ENCODE measurements around the gene EEF1G. TPM values are rescaled to one million over a fixed set of nuclear protein-coding genes. Genes with fewer than 3 reads are reported as not detected.
"Not testable (repeated sequence)": the region's sequence is repeated elsewhere in the genome, so short reads cannot be mapped to it uniquely, and the experiment has no call there.

Gene EEF1G
- total RNA-seq, 2 experiments from 2014 or later = 1,778 to 2,328 TPM

DNA sequence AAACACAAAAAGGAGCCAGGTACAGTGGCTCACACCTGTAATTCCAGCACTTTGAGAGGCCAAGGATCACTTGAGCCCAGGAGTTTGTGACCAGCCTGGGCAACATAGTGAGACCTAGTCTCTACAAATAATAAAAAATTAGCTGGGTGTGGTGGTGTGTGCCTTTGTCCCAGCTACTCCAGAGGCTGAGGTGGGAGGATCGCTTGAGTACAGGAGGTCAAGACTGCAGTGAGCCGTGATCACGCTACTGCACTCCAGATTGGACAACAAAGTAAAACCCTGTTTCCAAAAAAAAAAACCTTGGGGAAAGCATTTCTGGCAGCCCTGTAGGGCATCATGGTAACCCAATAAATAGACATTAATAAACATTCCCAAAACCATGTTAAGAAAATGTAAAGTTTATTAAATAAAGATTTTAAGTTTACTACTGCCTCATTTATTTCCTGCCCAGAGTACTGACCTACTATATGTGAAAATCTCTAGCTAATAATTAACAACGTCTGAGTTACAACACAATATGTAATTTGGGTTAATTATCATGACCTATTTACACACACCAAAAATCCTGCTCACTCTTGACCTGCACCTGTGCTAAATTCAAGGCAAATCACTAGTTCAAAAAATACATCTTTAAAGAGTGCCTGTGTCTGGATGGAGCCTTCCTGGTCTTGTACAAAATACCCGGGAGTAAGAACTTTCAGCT lies 8.4 kb downstream of the EEF1G start:
- H3K4me3 ChIP-seq (ENCODE audit: low read depth, low read length, poor library complexity, severe bottlenecking) = no peak overlapping the region
- H3K9me2 ChIP-seq (ENCODE audit: insufficient read depth, low read length) = no peaks in the 10 kb centered on the region
- H3K9me3 ChIP-seq (ENCODE audit: low read length) = no peaks in the 10 kb centered on the region
- CTCF ChIA-PET (ENCODE audit: unreplicated experiment) = no interaction called here
- no TSS peak for BruUV-seq (replicated peaks)
- no peak for TF ChIP-seq EZH2phosphoT487 (IDR thresholded peaks at IDR 0.05; ENCODE audit: borderline replicate concordance, low read depth, low read length)
- TF ChIP-seq, protein P1, sequence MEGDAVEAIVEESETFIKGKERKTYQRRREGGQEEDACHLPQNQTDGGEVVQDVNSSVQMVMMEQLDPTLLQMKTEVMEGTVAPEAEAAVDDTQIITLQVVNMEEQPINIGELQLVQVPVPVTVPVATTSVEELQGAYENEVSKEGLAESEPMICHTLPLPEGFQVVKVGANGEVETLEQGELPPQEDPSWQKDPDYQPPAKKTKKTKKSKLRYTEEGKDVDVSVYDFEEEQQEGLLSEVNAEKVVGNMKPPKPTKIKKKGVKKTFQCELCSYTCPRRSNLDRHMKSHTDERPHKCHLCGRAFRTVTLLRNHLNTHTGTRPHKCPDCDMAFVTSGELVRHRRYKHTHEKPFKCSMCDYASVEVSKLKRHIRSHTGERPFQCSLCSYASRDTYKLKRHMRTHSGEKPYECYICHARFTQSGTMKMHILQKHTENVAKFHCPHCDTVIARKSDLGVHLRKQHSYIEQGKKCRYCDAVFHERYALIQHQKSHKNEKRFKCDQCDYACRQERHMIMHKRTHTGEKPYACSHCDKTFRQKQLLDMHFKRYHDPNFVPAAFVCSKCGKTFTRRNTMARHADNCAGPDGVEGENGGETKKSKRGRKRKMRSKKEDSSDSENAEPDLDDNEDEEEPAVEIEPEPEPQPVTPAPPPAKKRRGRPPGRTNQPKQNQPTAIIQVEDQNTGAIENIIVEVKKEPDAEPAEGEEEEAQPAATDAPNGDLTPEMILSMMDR (conservative IDR thresholded peaks at IDR 0.05; ENCODE audit: low read length) = no peak
- peaks cover 51% of the 10 kb centered on the region; the same call in 1 of the 2 replicates for H3K79me2 ChIP-seq (ENCODE audit: insufficient read depth, low read depth, low read length)
- no peak overlapping the region for H3K4me2 ChIP-seq (ENCODE audit: low read length)
- no peak overlapping the region for H3K27ac ChIP-seq (ENCODE audit: low read depth, low read length, poor library complexity, severe bottlenecking)
- intact Hi-C loops (cut with micrococcal nuclease; ENCODE audit: unreplicated experiment) = no loop called here
- H3K36me3 ChIP-seq (ENCODE audit: insufficient read depth, low read length) = peaks cover 98% of the 10 kb centered on the region
- DNase-seq (ENCODE audit: low spot score) = no peak
- POLR2A ChIA-PET = interaction anchor here (0.7 to 3.0 kb wide), 2 partner anchors 8 to 226 kb away, joined by 3 to 11 read pairs; no protein-coding TSS in a partner anchor
- H4K20me1 ChIP-seq (ENCODE audit: insufficient read depth, low read length) = peaks cover 21% of the 10 kb centered on the region; the same call in 1 of the 2 replicates
- no peak overlapping the region for H2AFZ ChIP-seq (ENCODE audit: low read length)
- H3K4me1 ChIP-seq (ENCODE audit: insufficient read depth, low read length, poor library complexity, severe bottlenecking) = peaks cover 1% of the 10 kb centered on the region

DNA sequence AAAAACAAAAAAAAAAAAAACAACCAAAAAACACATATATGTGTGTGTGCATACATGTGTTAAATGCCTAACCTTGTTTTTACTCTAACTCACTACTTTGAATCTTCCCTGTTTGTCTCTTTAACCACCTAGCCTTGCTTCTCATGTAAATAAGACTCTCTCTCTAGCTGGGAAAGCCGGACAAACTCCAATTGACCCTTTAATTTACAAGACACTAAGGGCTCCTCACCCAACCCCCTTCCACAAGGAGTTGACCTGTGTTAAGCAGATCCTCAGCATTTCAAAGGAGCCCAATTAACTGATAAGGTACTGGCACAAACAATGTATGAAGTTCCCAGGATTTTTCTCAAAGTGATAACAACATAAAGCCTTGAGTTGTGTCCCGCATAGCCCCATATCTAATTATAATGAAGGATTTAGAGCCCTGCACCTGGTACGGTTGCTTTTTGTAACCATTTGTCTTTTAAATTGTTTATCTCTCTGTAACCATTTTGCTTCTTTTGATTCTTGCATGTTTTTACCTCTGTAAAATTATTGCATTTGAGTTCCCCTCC lies 11.9 kb downstream of the EEF1G start:
- DNase-seq (ENCODE audit: low spot score); BruUV-seq (replicated peaks); H3K9me3 ChIP-seq (ENCODE audit: low read length); H3K4me2 ChIP-seq (ENCODE audit: low read length); H3K27ac ChIP-seq (ENCODE audit: low read depth, low read length, poor library complexity, severe bottlenecking); H2AFZ ChIP-seq (ENCODE audit: low read length); intact Hi-C loops (cut with micrococcal nuclease; ENCODE audit: unreplicated experiment); CTCF ChIA-PET (ENCODE audit: unreplicated experiment); H3K9me2 ChIP-seq (ENCODE audit: insufficient read depth, low read length); H3K4me3 ChIP-seq (ENCODE audit: low read depth, low read length, poor library complexity, severe bottlenecking): not testable (repeated sequence)
- peaks cover 17% of the 10 kb centered on the region for H3K4me1 ChIP-seq (ENCODE audit: insufficient read depth, low read length, poor library complexity, severe bottlenecking)
- H3K79me2 ChIP-seq (ENCODE audit: insufficient read depth, low read depth, low read length) = peaks cover 24% of the 10 kb centered on the region; the same call in 1 of the 2 replicates
- POLR2A ChIA-PET = interaction anchor here (1.0 kb wide), 1 partner anchor 11 kb away, joined by 3 read pairs; no protein-coding TSS in a partner anchor
- H3K36me3 ChIP-seq (ENCODE audit: insufficient read depth, low read length) = peaks cover 100% of the 10 kb centered on the region
- peaks cover 13% of the 10 kb centered on the region; the same call in 1 of the 2 replicates for H4K20me1 ChIP-seq (ENCODE audit: insufficient read depth, low read length)

DNA sequence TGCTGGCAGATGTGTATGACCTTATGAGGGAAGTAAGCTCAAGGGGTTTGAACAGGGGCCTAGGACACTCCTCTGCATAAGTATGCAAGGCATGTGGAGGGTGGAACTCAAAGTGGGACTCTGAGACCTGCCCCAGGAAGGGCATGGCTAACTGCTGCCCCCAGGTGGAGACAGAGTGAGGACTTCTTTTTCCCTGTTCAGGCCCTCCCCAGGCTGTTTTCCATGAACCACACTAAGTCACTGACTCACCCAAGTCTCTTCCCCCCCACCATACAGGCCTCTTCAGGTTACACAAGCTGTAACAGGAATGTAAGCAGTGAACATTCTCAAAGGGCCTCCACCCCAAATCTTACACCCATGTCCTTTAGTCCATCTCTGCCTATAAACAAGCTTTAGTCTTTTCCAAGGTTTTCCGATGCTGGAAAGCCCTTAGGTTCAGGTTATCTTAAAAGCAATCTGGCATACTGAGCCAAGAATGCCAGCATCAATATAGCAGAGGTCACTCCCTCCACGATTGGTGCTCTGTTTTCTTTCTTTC lies 13.1 kb downstream of the EEF1G start:
- peaks cover 28% of the 10 kb centered on the region for H3K4me1 ChIP-seq (ENCODE audit: insufficient read depth, low read length, poor library complexity, severe bottlenecking)
- H3K4me2 ChIP-seq (ENCODE audit: low read length) = no peak overlapping the region
- POLR2A ChIA-PET = interaction anchor here (1.0 kb wide), 2 partner anchors 12 kb away, joined by 3 to 4 read pairs; no protein-coding TSS in a partner anchor
- no peaks in the 10 kb centered on the region for H3K9me3 ChIP-seq (ENCODE audit: low read length)
- DNase-seq (ENCODE audit: low spot score) = peak; percentile 47
- no peak for TF ChIP-seq EZH2phosphoT487 (IDR thresholded peaks at IDR 0.05; ENCODE audit: borderline replicate concordance, low read depth, low read length)
- TF ChIP-seq, protein P1 (conservative IDR thresholded peaks at IDR 0.05; ENCODE audit: low read length) = peak; percentile 75
- H3K36me3 ChIP-seq (ENCODE audit: insufficient read depth, low read length) = peaks cover 100% of the 10 kb centered on the region
- no TSS peak for BruUV-seq (replicated peaks)
- CTCF ChIA-PET (ENCODE audit: unreplicated experiment) = no interaction called here
- H4K20me1 ChIP-seq (ENCODE audit: insufficient read depth, low read length) = peaks cover 10% of the 10 kb centered on the region; the same call in 1 of the 2 replicates
- peaks cover 13% of the 10 kb centered on the region; the same call in 1 of the 2 replicates for H3K79me2 ChIP-seq (ENCODE audit: insufficient read depth, low read depth, low read length)
- H2AFZ ChIP-seq (ENCODE audit: low read length) = no peak overlapping the region
- no peak overlapping the region for H3K27ac ChIP-seq (ENCODE audit: low read depth, low read length, poor library complexity, severe bottlenecking)
- intact Hi-C loops (cut with micrococcal nuclease; ENCODE audit: unreplicated experiment) = no loop called here
- H3K4me3 ChIP-seq (ENCODE audit: low read depth, low read length, poor library complexity, severe bottlenecking) = no peak overlapping the region
- H3K9me2 ChIP-seq (ENCODE audit: insufficient read depth, low read length) = no peaks in the 10 kb centered on the region

DNA sequence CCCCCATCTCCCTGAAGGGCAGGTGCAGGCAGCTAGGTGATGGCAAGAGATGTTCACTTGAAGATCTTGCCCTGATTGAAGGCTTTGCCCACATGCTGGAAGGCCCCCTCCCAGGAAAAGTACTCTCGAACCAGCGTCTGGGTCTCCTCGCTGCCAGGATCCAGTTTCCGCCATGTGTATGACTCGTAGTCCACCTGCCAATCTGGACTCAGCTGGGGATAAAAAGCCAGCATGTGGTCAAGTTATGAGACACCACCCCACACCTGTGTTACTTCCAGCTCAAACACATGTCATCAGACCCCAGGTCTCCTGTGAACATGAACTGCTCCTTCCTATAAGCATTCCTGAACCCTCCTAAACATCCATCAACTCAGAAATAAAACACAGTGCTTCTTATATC lies 14.1 kb downstream of the EEF1G start:
- POLR2A ChIA-PET = interaction anchor here (1.0 kb wide), 1 partner anchor 13 kb away, joined by 4 read pairs; no protein-coding TSS in a partner anchor
- DNase-seq (ENCODE audit: low spot score); CTCF ChIA-PET (ENCODE audit: unreplicated experiment); intact Hi-C loops (cut with micrococcal nuclease; ENCODE audit: unreplicated experiment); H3K9me2 ChIP-seq (ENCODE audit: insufficient read depth, low read length); H3K4me3 ChIP-seq (ENCODE audit: low read depth, low read length, poor library complexity, severe bottlenecking); H3K79me2 ChIP-seq (ENCODE audit: insufficient read depth, low read depth, low read length); H2AFZ ChIP-seq (ENCODE audit: low read length); H3K9me3 ChIP-seq (ENCODE audit: low read length); H3K27ac ChIP-seq (ENCODE audit: low read depth, low read length, poor library complexity, severe bottlenecking); H3K4me2 ChIP-seq (ENCODE audit: low read length); H4K20me1 ChIP-seq (ENCODE audit: insufficient read depth, low read length): not testable (repeated sequence)
- Histone ChIP-seq H3K4me1 (ENCODE audit: insufficient read depth, low read length, poor library complexity, severe bottlenecking) (peaks cover 33% of the 10 kb centered on the region), H3K36me3 (ENCODE audit: insufficient read depth, low read length) (peaks cover 100% of the 10 kb centered on the region)
- TSS peak; percentile 100 for BruUV-seq (replicated peaks)

All from OCI-LY7 (cell line).